ENCODE measurements around the gene SKA3. TPM values are rescaled to one million over a fixed set of nuclear protein-coding genes. Genes with fewer than 3 reads are reported as not detected.

The SKA3 gene
- total RNA-seq = 18.0 TPM

DNA sequence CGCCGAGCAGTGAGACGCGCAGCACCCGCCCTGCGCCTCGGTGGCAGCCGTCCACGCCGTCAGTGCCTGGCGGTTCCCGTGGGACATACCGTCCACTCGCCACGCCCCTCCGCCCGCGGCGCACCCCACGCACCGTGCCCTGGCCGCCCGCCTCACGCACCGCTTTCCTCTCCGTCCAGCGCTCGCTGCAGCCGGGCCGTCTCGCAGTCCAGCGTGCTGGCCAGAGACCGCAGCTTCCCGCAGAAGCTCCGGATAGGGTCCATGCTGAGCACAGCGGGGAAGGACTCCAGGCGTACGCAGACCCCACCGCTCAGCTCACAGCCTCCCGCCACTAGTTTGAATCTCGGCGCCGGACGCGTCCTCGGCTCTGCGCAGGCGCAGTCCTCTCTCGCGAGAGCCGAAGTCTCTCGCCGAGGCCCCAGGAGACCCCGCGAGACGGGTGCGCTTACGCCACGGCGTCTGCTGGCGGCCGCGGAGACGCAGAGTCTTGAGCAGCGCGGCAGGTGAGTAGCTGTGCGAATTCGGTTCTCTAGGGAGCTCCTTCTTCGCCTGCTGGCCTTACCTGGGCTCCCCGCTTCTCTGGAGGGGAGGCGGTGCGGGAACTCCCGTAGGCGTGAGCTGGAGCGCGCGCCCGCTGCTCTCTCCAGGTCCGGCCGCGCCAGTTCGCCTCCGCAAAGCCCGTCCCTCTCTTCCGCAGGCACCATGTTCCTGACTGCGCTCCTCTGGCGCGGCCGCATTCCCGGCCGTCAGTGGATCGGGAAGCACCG, at the start of gene SKA3, which contains the start of gene MRPL57:
TSS of gene SKA3 (minus strand) at position 338 of the 767 bp plus-strand sequence. CDS start at position 263, 75 bp downstream.
TSS of gene MRPL57 (plus strand) at position 444 of the 767 bp plus-strand sequence. CDS start at position 703, 259 bp downstream.

Small RNA genes lying within 50 kb of the gene (small RNA-seq; reads per million reads assigned to genes)
- gene AL158032.1 (not detected), gene RF00086 (0.10 reads per million), gene RF02116 (not detected)

Other genes with a start within 250 kb of the SKA3 start
- 2.1 TPM for gene LATS2, start 115.0 kb downstream of the SKA3 start, total RNA-seq
- 61.6 TPM for gene SAP18, start 36.4 kb downstream of the SKA3 start, total RNA-seq
- gene MRPL57, start 106 bp upstream of the SKA3 start, total RNA-seq = 19.6 TPM

Data from diencephalon (tissue), 1 donor.